GM21529 (cell line): Measurements from ENCODE around the gene ABCC1.
"Not testable (repeated sequence)": the region's sequence is repeated elsewhere in the genome, so short reads cannot be mapped to it uniquely, and the experiment has no call there.

ENCODE experiments used
- ATAC-seq: cut with Tn5 transposase; IDR thresholded peaks from one replicate; pipeline ENCODE4 v1.9.1; 2021; ENCODE audit not compliant: unreplicated experiment

ABCC1 gene

GRCh38 chr16:16104804-16105141 is 155.4 kb downstream of the ABCC1 start:
- not testable (repeated sequence) for ATAC-seq

DNA sequence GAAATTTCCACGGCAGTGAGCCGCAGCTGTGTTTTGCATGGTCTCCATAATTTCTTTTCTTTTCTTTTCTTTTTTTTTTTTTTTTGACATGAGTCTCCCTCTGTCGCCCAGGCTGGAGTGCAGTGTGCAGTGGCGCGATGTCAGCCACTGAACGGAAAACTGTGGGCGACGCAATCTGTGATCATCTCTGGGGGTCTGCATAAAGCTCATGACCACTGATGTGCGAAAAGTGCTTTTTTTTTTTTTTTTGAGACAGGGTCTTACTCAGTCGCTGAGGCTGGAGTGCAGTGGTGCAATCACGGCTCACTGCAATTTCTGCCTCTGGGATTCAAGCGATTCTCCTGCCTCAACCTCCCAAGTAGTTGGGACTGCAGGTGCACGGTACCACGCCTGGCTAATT is 156.2 kb downstream of the ABCC1 start:
- ATAC-seq, result no peak

GRCh38 chr16:16106466-16106865 is 157.1 kb downstream of the ABCC1 start:
- no peak for ATAC-seq

DNA sequence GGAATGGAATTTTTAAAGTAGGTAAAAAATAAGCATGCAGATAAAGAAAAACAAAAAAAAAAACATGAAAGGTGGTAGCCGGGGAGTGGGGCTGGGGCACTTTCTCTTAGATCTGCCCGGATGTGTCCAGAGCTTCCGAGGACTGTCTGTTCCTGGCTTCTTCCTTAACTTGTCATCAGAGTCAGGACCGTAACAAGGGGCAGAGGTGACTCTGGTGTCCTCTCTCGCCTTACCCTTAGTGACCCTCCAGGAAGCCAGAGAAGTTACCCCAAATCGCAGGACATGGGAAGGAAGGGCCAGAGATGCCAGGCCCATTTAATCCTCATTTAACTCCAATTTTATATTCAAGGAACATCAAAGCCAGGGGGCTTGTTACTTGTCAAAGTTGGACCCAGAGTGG is 158.4 kb downstream of the ABCC1 start:
- ATAC-seq, result no peak

- no peak for ATAC-seq
These were observed 159.3 kb downstream of the ABCC1 start for GRCh38 chr16:16108759-16109158.

DNA sequence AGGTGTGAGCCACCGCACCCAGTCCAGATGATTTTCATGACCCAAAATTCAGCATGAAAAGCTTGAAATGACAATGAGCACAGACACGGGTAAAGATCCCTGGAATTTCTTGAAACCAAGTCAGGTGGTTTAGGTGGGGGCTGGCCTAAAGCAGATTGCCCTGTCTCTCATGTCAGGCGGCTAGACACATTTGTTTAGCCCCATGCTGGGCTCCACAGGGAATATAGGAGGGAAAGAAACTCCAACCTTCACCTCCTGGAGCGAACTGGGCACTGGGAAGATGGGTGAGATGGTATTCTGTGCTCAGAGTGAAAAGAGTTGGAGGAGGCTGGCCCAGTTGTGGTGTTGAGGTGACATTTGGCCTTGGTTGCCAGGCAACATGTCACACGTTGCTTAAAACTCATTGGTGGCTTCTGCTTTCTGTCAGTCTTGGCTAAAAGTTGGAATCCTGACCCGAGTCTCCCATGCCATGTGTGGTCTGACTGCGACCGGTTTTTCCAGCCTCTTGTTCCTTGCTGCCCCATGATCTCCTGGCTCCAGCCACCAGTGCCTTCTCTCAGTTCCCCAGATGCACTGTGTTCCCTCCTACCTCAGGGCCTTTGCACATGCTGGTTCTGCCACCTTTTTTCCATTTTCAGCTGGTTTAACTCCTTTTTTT is 160.2 kb downstream of the ABCC1 start:
- ATAC-seq, result no peak

- ATAC-seq, result no peak
These were observed 160.7 kb downstream of the ABCC1 start for GRCh38 chr16:16110111-16110490.

GRCh38 chr16:16111639-16112038 is 162.2 kb downstream of the ABCC1 start:
- no peak for ATAC-seq

GRCh38 chr16:16112450-16113053 is 163.1 kb downstream of the ABCC1 start:
- no peak for ATAC-seq

DNA sequence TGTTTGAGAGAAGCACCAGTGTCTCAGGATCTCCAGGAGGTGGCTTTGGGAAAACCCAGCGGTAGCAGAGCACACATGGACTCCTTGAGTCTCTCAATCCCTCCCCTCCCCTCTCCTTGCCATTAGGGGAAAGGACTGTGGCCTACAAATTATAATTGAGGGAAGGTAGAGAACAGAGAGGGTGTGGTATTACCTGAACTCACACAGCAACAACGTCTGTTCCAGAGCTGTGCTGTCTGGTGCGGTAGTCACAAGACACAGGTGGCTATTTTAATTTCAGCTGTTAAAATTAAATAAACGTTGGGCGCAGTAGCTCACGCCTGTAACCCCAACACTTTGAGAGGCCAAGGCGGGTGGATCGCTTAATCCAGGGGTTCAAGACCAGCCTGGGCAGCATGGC is 163.7 kb downstream of the ABCC1 start:
- no peak for ATAC-seq

GRCh38 chr16:16116841-16117240 is 167.4 kb downstream of the ABCC1 start:
- no peak for ATAC-seq

DNA sequence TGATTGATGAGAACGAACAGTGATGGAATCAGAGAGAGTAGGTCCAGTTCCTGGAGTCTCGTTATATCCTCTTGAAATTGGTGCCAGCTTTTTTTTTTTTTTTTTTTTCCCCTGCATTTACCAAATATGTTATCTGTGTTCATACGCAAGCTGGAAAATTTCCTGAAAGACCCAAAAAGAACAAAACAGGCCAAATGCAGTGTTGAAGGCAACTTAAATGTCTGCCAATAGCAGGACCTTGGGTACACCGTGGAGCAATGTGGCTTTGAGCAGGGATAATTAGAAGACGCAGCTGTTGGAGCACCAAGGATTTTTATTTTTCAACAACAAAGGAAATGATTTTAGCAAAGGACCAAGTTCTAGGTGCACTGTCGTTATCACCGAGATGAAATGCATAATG is 168.9 kb downstream of the ABCC1 start:
- ATAC-seq, result no peak

DNA sequence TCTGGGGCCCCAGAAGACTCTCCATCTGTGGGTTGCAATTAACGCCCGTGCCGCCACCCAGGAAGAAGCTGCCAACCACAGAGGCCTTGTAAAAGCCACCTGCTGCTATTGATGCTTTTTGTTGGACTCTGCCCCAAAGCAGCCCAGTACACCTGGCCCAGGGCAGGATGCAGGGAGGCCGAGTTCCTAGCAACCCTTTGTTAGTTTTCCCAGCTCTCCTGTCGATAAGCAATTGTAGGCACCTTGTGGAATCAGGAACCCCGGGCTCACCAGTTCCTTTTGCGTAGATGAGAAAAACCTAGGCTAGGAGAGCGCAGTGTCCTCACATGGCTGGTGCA is 170.6 kb downstream of the ABCC1 start:
- ATAC-seq, result no peak

GRCh38 chr16:16120382-16121184 is 171.2 kb downstream of the ABCC1 start:
- no peak for ATAC-seq

DNA sequence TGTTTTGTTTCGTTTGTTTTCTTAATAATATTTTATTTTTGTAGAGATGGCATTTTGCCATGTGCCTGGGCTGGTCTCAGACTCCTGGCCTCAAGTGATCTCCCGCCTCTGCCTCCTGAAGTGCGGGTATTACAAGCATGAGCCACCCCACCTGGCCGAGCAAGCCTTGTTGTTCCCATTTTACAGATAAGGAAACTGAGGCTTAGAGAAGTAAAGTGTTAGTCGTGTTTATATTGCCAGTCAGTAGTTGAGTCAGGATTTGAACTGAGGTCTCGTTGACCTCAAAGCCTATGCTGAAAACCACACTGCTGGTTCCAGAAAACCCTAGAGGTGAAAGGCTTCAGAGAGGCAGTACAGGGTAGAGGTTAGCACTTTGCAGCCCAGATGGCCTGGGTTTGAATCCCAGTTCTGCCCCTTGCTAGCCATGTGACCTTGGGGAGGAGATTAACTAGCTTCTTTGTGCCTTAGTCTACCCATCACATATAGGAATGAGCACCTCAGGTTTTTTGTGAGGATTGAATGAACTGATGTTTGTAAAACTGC is 171.8 kb downstream of the ABCC1 start:
- ATAC-seq, result no peak

GRCh38 chr16:16122264-16122663 is 172.8 kb downstream of the ABCC1 start:
- ATAC-seq, result no peak

GRCh38 chr16:16124438-16124837 is 175.0 kb downstream of the ABCC1 start:
- ATAC-seq, result no peak

- ATAC-seq, result no peak
These were observed 175.6 kb downstream of the ABCC1 start for GRCh38 chr16:16124974-16125373.

- ATAC-seq, result no peak
These were observed 177.5 kb downstream of the ABCC1 start for GRCh38 chr16:16126896-16127295.

GRCh38 chr16:16127469-16128116 is 178.2 kb downstream of the ABCC1 start:
- ATAC-seq, result no peak

DNA sequence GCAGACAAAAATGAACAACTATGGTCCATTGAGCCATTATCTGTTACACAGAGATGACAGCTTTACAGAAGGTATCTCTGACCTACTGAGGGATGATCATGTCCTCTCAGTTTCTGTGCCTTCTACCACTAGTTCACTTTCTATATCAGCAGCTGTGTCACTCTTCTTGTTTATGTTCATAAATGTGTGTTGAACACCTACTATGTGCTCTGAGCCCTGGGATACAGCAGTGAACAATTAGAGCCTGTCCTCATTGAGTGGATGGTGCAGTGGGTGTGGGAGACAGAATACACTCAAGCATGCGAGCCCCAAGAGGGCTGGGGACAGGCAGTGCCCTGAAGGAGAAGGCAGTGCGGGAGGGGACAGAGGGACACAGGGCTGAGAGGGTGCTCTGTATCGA is 181.8 kb downstream of the ABCC1 start:
- no peak for ATAC-seq

GRCh38 chr16:16131659-16132058 is 182.2 kb downstream of the ABCC1 start:
- no peak for ATAC-seq
